HT1080 (cell line): ENCODE measurements around the gene POLR3B. TPM values are rescaled to one million over a fixed set of nuclear protein-coding genes. Genes with fewer than 3 reads are reported as not detected.
A peak's percentile ranks its signal among the peaks of the same experiment; 100 is the strongest.

Experiments used
- DNase-seq: peaks from one replicate; pipeline ENCODE4 v3.0.0-alpha.2; 2015; ENCODE audit warnings: low read depth
- total RNA-seq: library from RNA; depleted of rRNA; stranded (reverse); fragments of >200 nt; shearing (Covaris generic); gene quantifications from 2 replicates; pipeline ENCODE4 v1.2.3, GENCODE V29; 2014

POLR3B gene
- total RNA-seq, 1 experiment from 2014 or later, result 18.8 TPM

- DNase-seq, result no peak
Observed at GRCh38 chr12:106412563-106412962, 55.0 kb downstream of the POLR3B start.

GRCh38 chr12:106415134-106415533 lies 57.6 kb downstream of the POLR3B start:
- DNase-seq, result peak; percentile 87

GRCh38 chr12:106416273-106416672 lies 58.7 kb downstream of the POLR3B start:
- no peak for DNase-seq

GRCh38 chr12:106417926-106418910 lies 60.7 kb downstream of the POLR3B start:
- DNase-seq, result peak; percentile 86

- no peak for DNase-seq
Observed at GRCh38 chr12:106418970-106419369, 61.4 kb downstream of the POLR3B start.

- DNase-seq, result no peak
Observed at GRCh38 chr12:106423291-106423690, 65.7 kb downstream of the POLR3B start.

GRCh38 chr12:106425061-106425702 lies 67.6 kb downstream of the POLR3B start:
- DNase-seq, result peak; percentile 52

GRCh38 chr12:106427917-106428316 lies 70.4 kb downstream of the POLR3B start:
- DNase-seq, result no peak

- DNase-seq, result no peak
Observed at GRCh38 chr12:106428384-106428783, 70.8 kb downstream of the POLR3B start.

GRCh38 chr12:106429043-106429552 lies 71.5 kb downstream of the POLR3B start:
- no peak for DNase-seq

- DNase-seq, result no peak
Observed at GRCh38 chr12:106429636-106430035, 72.1 kb downstream of the POLR3B start.

- no peak for DNase-seq
Observed at GRCh38 chr12:106431839-106432411, 74.4 kb downstream of the POLR3B start.

GRCh38 chr12:106433055-106433454 lies 75.5 kb downstream of the POLR3B start:
- DNase-seq, result no peak

GRCh38 chr12:106434526-106434925 lies 77.0 kb downstream of the POLR3B start:
- no peak for DNase-seq

- DNase-seq, result no peak
Observed at GRCh38 chr12:106436164-106436563, 78.6 kb downstream of the POLR3B start.

- DNase-seq, result no peak
Observed at GRCh38 chr12:106442575-106442974, 85.0 kb downstream of the POLR3B start.

GRCh38 chr12:106445053-106445452 lies 87.5 kb downstream of the POLR3B start:
- no peak for DNase-seq

- DNase-seq, result no peak
Observed at GRCh38 chr12:106445959-106446358, 88.4 kb downstream of the POLR3B start.

GRCh38 chr12:106446419-106447092 lies 89.0 kb downstream of the POLR3B start:
- no peak for DNase-seq

GRCh38 chr12:106452309-106452708 lies 94.8 kb downstream of the POLR3B start:
- no peak for DNase-seq

GRCh38 chr12:106455111-106455510 lies 97.6 kb downstream of the POLR3B start:
- no peak for DNase-seq
